H1 (cell line): ENCODE results near the gene SLC8A1. TPM values are rescaled to one million over a fixed set of nuclear protein-coding genes. Genes with fewer than 3 reads are reported as not detected.

Experiments used
- CTCF ChIA-PET: fragments of 300-600 bp; sonication (Branson Sonifier 250); formaldehyde crosslinking; loops from one replicate; lab custom pipeline; 2021; ENCODE audit not compliant: partially characterized antibody; lab: Charles Lee
- POLR2A ChIA-PET: fragments of 300-600 bp; sonication (Branson Sonifier 250); formaldehyde crosslinking; loops from one replicate; lab custom pipeline; 2021; ENCODE audit warnings: inconsistent platforms; ENCODE audit not compliant: partially characterized antibody; lab: Charles Lee
- DNase-seq, 2 experiments: peaks; one replicate each; pipeline versions ENCODE4 v3.0.0 to v3.0.0-alpha.2; 2010 to 2022; ENCODE audit warnings: low spot score in 2 of 2, low read depth in 1 of 2, mixed read lengths in 1 of 2
- FAIRE-seq: peaks from 2 replicates; lab custom pipeline; 2011; peaks lifted over from hg19 to GRCh38; lab: Jason Lieb, UNC
- H2AFZ ChIP-seq: 2 replicates; pipeline ENCODE4 v1.8.1; 2012; ENCODE audit warnings: low read length, inconsistent platforms
- H2AK5ac ChIP-seq: 2 replicates; pipeline ENCODE4 v1.6.1; 2013; ENCODE audit warnings: low read depth, low read length
- H2BK120ac ChIP-seq: replicated peaks from 2 replicates; pipeline ENCODE3; 2013; ENCODE audit warnings: low read depth, low read length, inconsistent platforms
- H2BK12ac ChIP-seq: 2 replicates; pipeline ENCODE4 v1.6.1; 2013; ENCODE audit warnings: low read depth, low read length
- H2BK15ac ChIP-seq: 2 replicates; pipeline ENCODE4 v1.6.1; 2013; ENCODE audit warnings: low read length
- H2BK20ac ChIP-seq: 2 replicates; pipeline ENCODE4 v1.6.1; 2013; ENCODE audit warnings: low read length
- H2BK5ac ChIP-seq: 2 replicates; pipeline ENCODE4 v1.6.1; 2013; ENCODE audit warnings: low read depth, low read length
- H3K14ac ChIP-seq: 2 replicates; pipeline ENCODE4 v1.6.1; 2013; ENCODE audit warnings: inconsistent platforms; ENCODE audit not compliant: insufficient read length
- H3K18ac ChIP-seq: 2 replicates; pipeline ENCODE4 v1.6.1; 2013; ENCODE audit warnings: low read length; ENCODE audit errors: extremely low read depth
- H3K23ac ChIP-seq: 2 replicates; pipeline ENCODE4 v1.6.1; 2013; ENCODE audit warnings: inconsistent platforms; ENCODE audit not compliant: insufficient read length
- H3K23me2 ChIP-seq: 2 replicates; pipeline ENCODE4 v1.6.1; 2013; ENCODE audit warnings: low read depth, low read length
- H3K27ac ChIP-seq: 2 replicates; pipeline ENCODE4 v1.6.1; 2011; ENCODE audit warnings: low read depth, low read length, inconsistent platforms
- H3K27me3 ChIP-seq, 4 experiments: replicated peaks in 1 of 4; 1 replicate in 1 of 4; 2 replicates in 3 of 4; pipeline versions ENCODE4 v1.6.1 to v1.8.1; 2011 to 2013; ENCODE audit warnings: low read length in 3 of 4, mild to moderate bottlenecking in 3 of 4, inconsistent platforms in 2 of 4, mixed read lengths in 2 of 4, moderate library complexity in 1 of 4; ENCODE audit not compliant: control insufficient read depth in 3 of 4, insufficient read depth in 3 of 4; ENCODE audit errors: extremely low read depth in 1 of 4
- H3K36me3 ChIP-seq, 4 experiments: 2 replicates each; pipeline versions ENCODE4 v1.6.1 to v1.8.1; 2011 to 2013; ENCODE audit warnings: mild to moderate bottlenecking in 4 of 4, low read length in 3 of 4, moderate library complexity in 2 of 4, control low read depth in 1 of 4, inconsistent platforms in 1 of 4; ENCODE audit not compliant: insufficient read depth in 4 of 4, control insufficient read depth in 2 of 4
- H3K4ac ChIP-seq: replicated peaks from 2 replicates; pipeline ENCODE3; 2013; ENCODE audit warnings: low read length, low read depth, mixed read lengths, inconsistent platforms; ENCODE audit not compliant: insufficient read length
- H3K4me1 ChIP-seq, 4 experiments: replicated peaks in 1 of 4; 1 replicate in 1 of 4; 2 replicates in 3 of 4; pipeline versions ENCODE4 v1.6.1 to v1.8.1; 2011 to 2013; ENCODE audit warnings: low read length in 3 of 4, inconsistent platforms in 2 of 4, mixed read lengths in 1 of 4; ENCODE audit not compliant: insufficient read depth in 4 of 4, control insufficient read depth in 3 of 4
- H3K4me2 ChIP-seq, 2 experiments: 2 replicates each; pipeline versions ENCODE4 v1.6.1 to v1.8.1; 2011 to 2013; ENCODE audit warnings: low read depth in 2 of 2, low read length in 2 of 2, control low read depth in 1 of 2, inconsistent platforms in 1 of 2, mild to moderate bottlenecking in 1 of 2; ENCODE audit not compliant: insufficient read depth in 1 of 2
- H3K4me3 ChIP-seq, 4 experiments: fragments of 200-600, 300-600 bp in 1 of 4; sonication (generic), shearing (Covaris generic), sonication (Bioruptor Twin) in 1 of 4; 2 replicates each; pipeline versions ENCODE4 v1.5.1 to v1.8.1; 2011 to 2016; ENCODE audit warnings: low read length in 4 of 4, low read depth in 3 of 4, control low read depth in 2 of 4, inconsistent platforms in 2 of 4, mild to moderate bottlenecking in 2 of 4, mixed read lengths in 1 of 4, moderate library complexity in 1 of 4; ENCODE audit not compliant: insufficient read depth in 2 of 4; ENCODE audit errors: extremely low read depth in 1 of 4
- H3K56ac ChIP-seq: replicated peaks from 2 replicates; pipeline ENCODE3; 2013; ENCODE audit warnings: low read depth, mild to moderate bottlenecking, mixed read lengths, low read length, inconsistent platforms; ENCODE audit not compliant: insufficient read length
- H3K79me1 ChIP-seq: 2 replicates; pipeline ENCODE4 v1.6.1; 2013; ENCODE audit warnings: low read depth, low read length, control low read depth
- H3K79me2 ChIP-seq, 2 experiments: 2 replicates each; pipeline versions ENCODE4 v1.6.1 to v1.8.1; 2012 to 2013; ENCODE audit warnings: low read length in 2 of 2, mild to moderate bottlenecking in 2 of 2, inconsistent platforms in 1 of 2; ENCODE audit not compliant: insufficient read depth in 2 of 2, control insufficient read depth in 1 of 2
- H3K9ac ChIP-seq, 4 experiments: replicated peaks in 1 of 4; 1 replicate in 1 of 4; 2 replicates in 3 of 4; pipeline versions ENCODE4 v1.6.1 to v1.8.1; 2011 to 2013; ENCODE audit warnings: low read depth in 3 of 4, low read length in 3 of 4, control low read depth in 2 of 4, mild to moderate bottlenecking in 2 of 4, moderate library complexity in 2 of 4, inconsistent platforms in 1 of 4; ENCODE audit errors: extremely low read depth in 1 of 4
- H3K9me3 ChIP-seq, 2 experiments: 2 replicates each; pipeline versions ENCODE4 v1.6.1 to v1.8.1; 2012 to 2013; ENCODE audit warnings: mild to moderate bottlenecking in 2 of 2, moderate library complexity in 2 of 2, control low read depth in 1 of 2, inconsistent platforms in 1 of 2, low read depth in 1 of 2, low read length in 1 of 2, mixed read lengths in 1 of 2; ENCODE audit not compliant: insufficient read depth in 2 of 2
- H4K20me1 ChIP-seq, 2 experiments: replicated peaks in 1 of 2; 2 replicates each; pipeline versions ENCODE3 to v1.8.1; 2011 to 2013; ENCODE audit warnings: inconsistent platforms in 2 of 2, low read length in 2 of 2, mild to moderate bottlenecking in 1 of 2; ENCODE audit not compliant: insufficient read depth in 2 of 2, control insufficient read depth in 1 of 2
- H4K5ac ChIP-seq: 2 replicates; pipeline ENCODE4 v1.6.1; 2013; ENCODE audit warnings: low read length, low read depth, mixed read lengths, inconsistent platforms; ENCODE audit not compliant: insufficient read length
- H4K8ac ChIP-seq: 2 replicates; pipeline ENCODE4 v1.8.0; 2013; ENCODE audit warnings: mild to moderate bottlenecking, moderate library complexity, low read length, inconsistent platforms; ENCODE audit not compliant: insufficient read depth; ENCODE audit errors: extremely low read depth
- H4K91ac ChIP-seq: replicated peaks from 2 replicates; pipeline ENCODE3; 2013; ENCODE audit warnings: low read length, mixed read lengths, inconsistent platforms; ENCODE audit not compliant: insufficient read length
- BCL11A ChIP-seq, 2 experiments: IDR thresholded peaks; one replicate each; pipeline ENCODE4 v1.6.1; 2011; ENCODE audit warnings: low read depth in 2 of 2, low read length in 2 of 2, mild to moderate bottlenecking in 2 of 2
- BRCA1 ChIP-seq: IDR thresholded peaks from 2 replicates; pipeline ENCODE4 v1.6.1; 2012; ENCODE audit warnings: low read depth, low read length, improper control_type of control experiment
- CBX8 ChIP-seq: fragments of 300-800, 300-1000 bp; sonication (generic); IDR thresholded peaks from 2 replicates; pipeline ENCODE4 v1.7.1; 2016; ENCODE audit warnings: low read depth, low read length, borderline replicate concordance
- CHD2 ChIP-seq: IDR thresholded peaks from 2 replicates; pipeline ENCODE4 v1.6.1; 2012; ENCODE audit warnings: low read length, improper control_type of control experiment
- GABPA ChIP-seq: IDR thresholded peaks from 2 replicates; pipeline ENCODE4 v1.6.1; 2011; ENCODE audit warnings: mild to moderate bottlenecking, low read length, moderate library complexity, borderline replicate concordance; ENCODE audit not compliant: insufficient read depth
- MAFK ChIP-seq: IDR thresholded peaks from 2 replicates; pipeline ENCODE4 v1.6.1; 2012; ENCODE audit warnings: low read depth, mild to moderate bottlenecking, improper control_type of control experiment, low read length
- PHF8 ChIP-seq: fragments of 200-600 bp; sonication (generic); conservative IDR thresholded peaks from 2 replicates; pipeline ENCODE4 v1.7.1; 2012; ENCODE audit warnings: low read depth, mild to moderate bottlenecking, inconsistent platforms, low read length, moderate library complexity
- RFX5 ChIP-seq: IDR thresholded peaks from 2 replicates; pipeline ENCODE4 v1.6.1; 2011; ENCODE audit warnings: low read depth, low read length, improper control_type of control experiment, borderline replicate concordance
- SP2 ChIP-seq: IDR thresholded peaks from 2 replicates; pipeline ENCODE4 v1.6.1; 2012; ENCODE audit warnings: mild to moderate bottlenecking, low read length, inconsistent platforms
- SRF ChIP-seq: IDR thresholded peaks from 2 replicates; pipeline ENCODE4 v1.6.1; 2011; ENCODE audit warnings: mild to moderate bottlenecking, low read depth, low read length, moderate library complexity
- SUZ12 ChIP-seq: fragments of 200-600 bp; sonication (generic); IDR thresholded peaks from 2 replicates; pipeline ENCODE4 v1.6.1; 2012; ENCODE audit warnings: mild to moderate bottlenecking, inconsistent platforms, low read length, moderate library complexity, mixed read lengths
- WGBS, 2 experiments: shearing (Covaris generic) in 1 of 2; methylation state at CpG; one replicate each; pipeline versions ENCODE4 v1.1.6 to v1.1.7; 2013 to 2015; ENCODE audit warnings: low lambda C conversion rate in 2 of 2, mixed read lengths in 2 of 2, inconsistent platforms in 1 of 2, low coverage in 1 of 2, missing lambda C conversion rate in 1 of 2; ENCODE audit not compliant: insufficient replicate concordance in 2 of 2, insufficient coverage in 1 of 2, insufficient read length in 1 of 2; ENCODE audit errors: extremely low coverage in 1 of 2, missing lambda C conversion rate in 1 of 2; 5-methylcytosine and 5-hydroxymethylcytosine counted together
- polyA plus RNA-seq, 7 experiments: library from polyadenylated mRNA; depleted of rRNA in 3 of 7; stranded (reverse) in 5 of 7; unstranded in 2 of 7; fragments of >200 nt in 5 of 7; fragments of 200-250 nt in 2 of 7; gene quantifications; 1 replicate in 5 of 7; 2 replicates in 1 of 7; 4 replicates in 1 of 7; pipeline versions ENCODE4 v1.2.1 to v1.2.3, GENCODE V29; 2011 to 2013; ENCODE audit warnings: missing spikeins in 2 of 7, mixed read lengths in 2 of 7
- total RNA-seq: library from RNA; stranded (reverse); fragmentation: NEBNext Ultra II Directional; extraction: Animal tissue kit (Norgen Biotek cat#: 25700); gene quantifications from 2 replicates; pipeline ENCODE4 v1.2.1, GENCODE V29; 2021
- TF ChIP-seq, protein P1 (sequence below): IDR thresholded peaks from 2 replicates; pipeline ENCODE4 v1.6.1; 2012; ENCODE audit warnings: low read length, inconsistent platforms
- TF ChIP-seq, protein P2 (sequence below): IDR thresholded peaks from 2 replicates; pipeline ENCODE4 v1.6.1; 2012; ENCODE audit warnings: inconsistent platforms

The SLC8A1 gene
- total and polyA plus RNA-seq, 2 of the 8 experiments (the other 6 are each of a cell fraction or from before 2014, with no cell fraction given) = 0.68 to 3.6 TPM

DNA sequence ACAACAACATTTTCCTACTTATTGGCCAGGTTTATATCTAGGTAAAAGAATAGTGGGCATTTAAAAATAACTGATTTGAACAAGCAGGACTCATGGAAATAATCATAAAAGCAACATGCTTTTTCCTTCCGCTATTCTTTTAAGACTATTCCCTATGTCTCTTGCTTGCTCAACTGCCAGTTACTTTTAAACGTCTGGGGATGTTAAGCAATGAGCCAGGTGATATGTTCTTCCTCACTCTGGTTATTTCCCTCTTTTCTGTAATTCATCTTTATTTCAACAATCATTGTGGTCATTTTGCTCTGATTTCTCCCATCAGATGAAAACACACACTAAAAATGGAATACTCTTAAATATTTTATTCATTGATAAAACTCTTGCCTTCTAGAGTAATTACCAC is 33.4 kb upstream of the SLC8A1 start:
- no peak overlapping the region for H3K56ac ChIP-seq
- no peak overlapping the region for H3K23ac ChIP-seq
- peaks cover 0 to 7% (median 0%) of the 10 kb centered on the region in 4 experiments; a peak in 1 of 7 replicates for H3K4me1 ChIP-seq
- peaks cover 0 to 1% (median 0%) of the 10 kb centered on the region in 4 experiments; a peak in 1 of 7 replicates for H3K27me3 ChIP-seq
- H2BK20ac ChIP-seq = no peak overlapping the region
- no peak overlapping the region for H2BK15ac ChIP-seq
- FAIRE-seq (no peak), DNase-seq (no peak)
- H4K5ac ChIP-seq = no peak overlapping the region
- no peak overlapping the region for H3K27ac ChIP-seq
- no peak overlapping the region for H2AK5ac ChIP-seq
- no peaks in the 10 kb centered on the region for H4K20me1 ChIP-seq
- H2AFZ ChIP-seq = no peak overlapping the region
- H3K14ac ChIP-seq = no peak overlapping the region
- 97% methylated on average over 2 of the region's 2 CpGs; no CpG with 5 or more reads in 1 of the 2 experiments for WGBS, 2 experiments
- no peaks in the 10 kb centered on the region for H3K9me3 ChIP-seq
- H3K4me2 ChIP-seq = no peak overlapping the region
- H3K4ac ChIP-seq = no peak overlapping the region
- H3K4me3 ChIP-seq = no peak overlapping the region
- H3K79me2 ChIP-seq = no peaks in the 10 kb centered on the region
- H3K36me3 ChIP-seq = no peaks in the 10 kb centered on the region
- CTCF ChIA-PET = no interaction called here
- H3K79me1 ChIP-seq = no peaks in the 10 kb centered on the region
- H3K18ac ChIP-seq = no peak overlapping the region
- POLR2A ChIA-PET = no interaction called here
- no peak overlapping the region for H2BK120ac ChIP-seq
- no peak overlapping the region for H2BK12ac ChIP-seq
- no peak overlapping the region for H4K8ac ChIP-seq
- no peak overlapping the region for H4K91ac ChIP-seq
- H3K9ac ChIP-seq = no peak overlapping the region
- no peaks in the 10 kb centered on the region for H3K23me2 ChIP-seq
- H2BK5ac ChIP-seq = no peak overlapping the region
- TF ChIP-seq MAFK (no peak), SRF (no peak), PHF8 (no peak), RFX5 (no peak), BCL11A (IDR thresholded peaks at IDR 0.05; ENCODE audit: low read depth in 2 of 2, low read length in 2 of 2) (no peak), SP2 (no peak), SUZ12 (no peak), GABPA (no peak), CBX8 (no peak), CHD2 (no peak), BRCA1 (no peak)
- TF ChIP-seq, protein P1, sequence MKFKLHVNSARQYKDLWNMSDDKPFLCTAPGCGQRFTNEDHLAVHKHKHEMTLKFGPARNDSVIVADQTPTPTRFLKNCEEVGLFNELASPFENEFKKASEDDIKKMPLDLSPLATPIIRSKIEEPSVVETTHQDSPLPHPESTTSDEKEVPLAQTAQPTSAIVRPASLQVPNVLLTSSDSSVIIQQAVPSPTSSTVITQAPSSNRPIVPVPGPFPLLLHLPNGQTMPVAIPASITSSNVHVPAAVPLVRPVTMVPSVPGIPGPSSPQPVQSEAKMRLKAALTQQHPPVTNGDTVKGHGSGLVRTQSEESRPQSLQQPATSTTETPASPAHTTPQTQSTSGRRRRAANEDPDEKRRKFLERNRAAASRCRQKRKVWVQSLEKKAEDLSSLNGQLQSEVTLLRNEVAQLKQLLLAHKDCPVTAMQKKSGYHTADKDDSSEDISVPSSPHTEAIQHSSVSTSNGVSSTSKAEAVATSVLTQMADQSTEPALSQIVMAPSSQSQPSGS = no peak
- TF ChIP-seq, protein P2, sequence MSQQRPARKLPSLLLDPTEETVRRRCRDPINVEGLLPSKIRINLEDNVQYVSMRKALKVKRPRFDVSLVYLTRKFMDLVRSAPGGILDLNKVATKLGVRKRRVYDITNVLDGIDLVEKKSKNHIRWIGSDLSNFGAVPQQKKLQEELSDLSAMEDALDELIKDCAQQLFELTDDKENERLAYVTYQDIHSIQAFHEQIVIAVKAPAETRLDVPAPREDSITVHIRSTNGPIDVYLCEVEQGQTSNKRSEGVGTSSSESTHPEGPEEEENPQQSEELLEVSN = no peak
